Measurements from ENCODE around the gene ZNF532. TPM values are rescaled to one million over a fixed set of nuclear protein-coding genes. Genes with fewer than 3 reads are reported as not detected.

ZNF532 gene
- total RNA-seq, 4 donors from 2014 or later = 80.2 to 111 (median 109) TPM

DNA sequence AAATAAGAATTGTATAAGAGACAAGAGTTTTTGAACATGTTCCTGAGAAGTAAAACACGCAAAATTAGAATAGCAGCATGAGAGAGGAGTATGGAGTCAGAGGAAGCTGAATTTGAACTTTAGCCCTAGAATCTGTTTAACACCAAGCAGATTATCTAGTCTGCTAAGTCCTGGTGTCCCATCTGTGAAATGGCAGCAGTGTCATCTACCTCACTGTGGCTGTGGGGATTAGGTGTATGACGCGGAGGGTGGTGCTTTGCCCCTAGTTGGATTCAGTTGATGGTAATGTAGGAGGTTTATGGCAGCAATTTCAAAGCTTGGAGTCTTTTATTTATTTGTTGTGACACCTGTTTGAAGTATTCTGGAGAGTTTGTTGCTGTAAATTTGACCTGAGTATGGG is 79.2 kb downstream of the ZNF532 start:
- no peak for TF ChIP-seq POLR2A (IDR thresholded peaks at IDR 0.05)
- no peak for DNase-seq
- intact Hi-C loops (cut with DNase I) = no loop called here
- Histone ChIP-seq H3K9me3 (no peaks in the 10 kb centered on the region), H3K4me1 (peaks cover 33 to 36% of the 10 kb centered on the region in 2 donors), H3K27ac (no peak overlapping the region), H3K27me3 (no peaks in the 10 kb centered on the region), H3K36me3 (peaks cover 0 to 12% of the 10 kb centered on the region in 2 donors), H3K4me3 (replicated peaks in 1 of 3) (no peak overlapping the region)
- WGBS, 2 donors = 65 to 79% methylated on average over 3 of the region's 3 CpGs

DNA sequence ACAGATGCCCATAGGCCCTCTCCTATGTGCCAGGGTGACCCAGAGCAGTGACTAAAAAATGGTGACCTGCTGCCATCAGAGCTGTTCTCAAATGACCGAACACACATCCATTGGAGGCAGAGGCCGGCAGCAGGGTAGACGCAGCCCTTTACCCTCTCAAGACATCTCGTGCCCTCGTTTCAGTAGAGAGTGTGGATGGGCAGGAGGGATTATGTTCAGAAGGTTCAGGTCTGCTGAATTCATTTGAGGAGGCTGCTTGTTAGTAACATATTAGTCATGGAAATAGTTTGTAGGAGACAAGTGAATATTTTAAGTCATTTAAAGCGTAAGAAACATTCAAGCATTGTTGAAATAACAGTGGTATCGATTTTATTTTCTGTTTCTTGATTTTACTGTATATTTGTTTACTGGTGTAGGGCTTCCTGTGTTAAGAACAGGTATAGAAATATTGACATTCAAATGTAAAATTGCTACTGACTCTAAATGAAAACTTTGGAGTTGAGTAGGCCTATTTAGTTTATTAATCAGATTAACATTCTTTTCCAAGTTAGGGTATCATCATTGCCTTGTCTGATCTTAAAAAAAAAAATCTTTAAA is 82.6 kb downstream of the ZNF532 start:
- Histone ChIP-seq H3K36me3 (no peaks in the 10 kb centered on the region), H3K4me1 (peaks cover 29 to 37% of the 10 kb centered on the region in 2 donors)
- DNase-seq = no peak

DNA sequence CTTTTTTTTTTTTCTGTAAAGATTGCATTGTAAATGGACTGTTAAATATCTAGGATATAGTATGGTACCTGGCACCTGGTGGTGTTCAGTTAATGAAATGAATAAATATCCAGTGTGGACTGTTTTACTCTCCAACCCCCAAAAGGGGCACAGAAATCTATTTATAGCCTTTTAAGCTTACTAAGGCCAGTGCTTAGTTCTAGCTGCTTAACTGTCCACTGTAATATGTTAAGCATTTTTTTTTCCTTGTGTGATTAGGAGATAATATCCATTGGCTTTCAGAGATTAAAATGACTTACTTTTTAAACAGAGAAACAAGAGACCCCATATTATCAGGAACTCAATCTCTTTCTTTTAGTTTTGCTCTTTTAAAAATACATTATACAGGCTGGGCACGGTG is 84.4 kb downstream of the ZNF532 start:
- H3K4me3 ChIP-seq (replicated peaks in 1 of 3) = no peak overlapping the region
- intact Hi-C loops (cut with DNase I) = no loop called here
- no peaks in the 10 kb centered on the region for H3K9me3 ChIP-seq
- H3K4me1 ChIP-seq = peaks cover 22 to 30% of the 10 kb centered on the region in 2 donors
- H3K27ac ChIP-seq = no peak overlapping the region
- H3K36me3 ChIP-seq = no peaks in the 10 kb centered on the region
- no peaks in the 10 kb centered on the region for H3K27me3 ChIP-seq
- TF ChIP-seq, protein P1, sequence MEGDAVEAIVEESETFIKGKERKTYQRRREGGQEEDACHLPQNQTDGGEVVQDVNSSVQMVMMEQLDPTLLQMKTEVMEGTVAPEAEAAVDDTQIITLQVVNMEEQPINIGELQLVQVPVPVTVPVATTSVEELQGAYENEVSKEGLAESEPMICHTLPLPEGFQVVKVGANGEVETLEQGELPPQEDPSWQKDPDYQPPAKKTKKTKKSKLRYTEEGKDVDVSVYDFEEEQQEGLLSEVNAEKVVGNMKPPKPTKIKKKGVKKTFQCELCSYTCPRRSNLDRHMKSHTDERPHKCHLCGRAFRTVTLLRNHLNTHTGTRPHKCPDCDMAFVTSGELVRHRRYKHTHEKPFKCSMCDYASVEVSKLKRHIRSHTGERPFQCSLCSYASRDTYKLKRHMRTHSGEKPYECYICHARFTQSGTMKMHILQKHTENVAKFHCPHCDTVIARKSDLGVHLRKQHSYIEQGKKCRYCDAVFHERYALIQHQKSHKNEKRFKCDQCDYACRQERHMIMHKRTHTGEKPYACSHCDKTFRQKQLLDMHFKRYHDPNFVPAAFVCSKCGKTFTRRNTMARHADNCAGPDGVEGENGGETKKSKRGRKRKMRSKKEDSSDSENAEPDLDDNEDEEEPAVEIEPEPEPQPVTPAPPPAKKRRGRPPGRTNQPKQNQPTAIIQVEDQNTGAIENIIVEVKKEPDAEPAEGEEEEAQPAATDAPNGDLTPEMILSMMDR (IDR thresholded peaks at IDR 0.05) = no peak
- no peak for TF ChIP-seq POLR2A (IDR thresholded peaks at IDR 0.05)
- no peak for DNase-seq
- 91 to 94% methylated on average over 1 of the region's 1 CpG for WGBS, 2 donors

More for the DNA sequence above, 82.6 kb downstream of the ZNF532 start:
- Histone ChIP-seq H3K9me3 (no peaks in the 10 kb centered on the region), H3K27ac (peak overlapping the region; percentile 44 to 69 (median 67)), H3K27me3 (no peaks in the 10 kb centered on the region), H3K4me3 (replicated peaks in 1 of 3) (no peak overlapping the region)
- intact Hi-C loops (cut with DNase I) = no loop called here
- WGBS, 2 donors = 71 to 78% methylated on average over 7 of the region's 7 CpGs
- TF ChIP-seq POLR2A (IDR thresholded peaks at IDR 0.05) = no peak
- TF ChIP-seq, protein P1 (IDR thresholded peaks at IDR 0.05) = no peak

DNA sequence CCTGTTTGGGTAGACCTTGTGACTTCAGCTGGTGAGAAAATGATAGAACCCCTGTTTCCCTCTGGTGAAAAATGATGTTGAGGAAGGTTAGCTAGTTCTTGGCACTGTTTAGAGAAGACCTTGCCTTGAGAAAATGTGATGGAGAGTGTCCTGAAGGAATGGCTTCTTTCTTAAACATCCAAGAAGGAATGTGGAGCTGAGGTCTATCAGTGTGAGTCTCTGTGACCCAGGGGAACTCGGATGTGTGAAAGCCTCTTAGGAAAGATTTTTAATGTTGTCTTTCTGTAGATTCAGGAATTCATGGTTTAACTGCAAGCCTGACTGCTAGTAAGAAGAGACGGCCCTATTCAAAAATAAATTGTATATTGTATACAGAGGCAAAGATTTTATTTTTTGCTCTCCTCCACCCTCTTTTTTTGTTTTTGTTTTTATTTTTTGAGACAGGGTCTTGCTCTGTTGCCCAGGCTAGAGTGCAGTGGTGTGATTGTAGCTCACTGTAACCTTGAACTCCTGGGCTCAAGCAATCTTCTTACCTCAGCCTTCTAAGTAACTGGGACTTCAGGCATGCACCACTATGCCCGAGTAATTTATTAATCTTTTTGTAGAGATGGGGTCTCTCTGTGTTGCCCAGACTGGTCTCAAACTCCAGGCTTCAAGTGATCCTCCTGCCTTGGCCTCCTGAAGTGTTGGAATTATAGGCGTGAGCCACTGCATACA is 87.5 kb downstream of the ZNF532 start:
- Histone ChIP-seq H3K27ac (peak overlapping the region in 1 of 3 donors; percentile 31), H3K27me3 (no peaks in the 10 kb centered on the region), H3K4me3 (replicated peaks in 1 of 3) (no peak overlapping the region), H3K36me3 (no peaks in the 10 kb centered on the region), H3K4me1 (peaks cover 15 to 34% of the 10 kb centered on the region in 2 donors), H3K9me3 (no peaks in the 10 kb centered on the region)
- no peak for DNase-seq
- WGBS, 2 donors = 91 to 93% methylated on average over 4 of the region's 4 CpGs
- intact Hi-C loops (cut with DNase I) = no loop called here
- no peak for TF ChIP-seq POLR2A (IDR thresholded peaks at IDR 0.05)

DNA sequence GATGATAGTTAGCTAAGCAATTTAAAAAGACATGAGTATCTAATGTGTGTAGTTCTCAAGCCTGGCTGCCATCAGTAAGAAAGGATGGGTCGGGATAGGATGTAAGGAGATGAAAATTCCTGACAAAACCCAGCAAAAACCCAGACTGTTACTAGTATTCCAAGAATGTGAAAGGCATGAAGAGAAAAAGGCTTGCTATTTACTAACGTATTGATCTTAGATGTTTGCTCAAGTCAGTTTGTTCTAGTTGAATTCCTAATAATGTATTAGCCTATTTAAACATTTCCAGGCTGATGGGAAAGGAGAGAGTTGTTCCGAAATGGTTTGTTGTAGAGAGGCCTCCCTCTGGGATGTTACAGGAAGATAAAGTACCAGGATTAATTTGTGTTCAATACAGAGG is 88.2 kb downstream of the ZNF532 start:
- TF ChIP-seq POLR2A (IDR thresholded peaks at IDR 0.05) = no peak
- TF ChIP-seq, protein P1 (IDR thresholded peaks at IDR 0.05) = no peak
- Histone ChIP-seq H3K36me3 (no peaks in the 10 kb centered on the region), H3K27ac (peak overlapping the region; percentile 31 to 66 (median 42)), H3K9me3 (no peaks in the 10 kb centered on the region), H3K4me1 (peaks cover 14 to 34% of the 10 kb centered on the region in 2 donors), H3K27me3 (no peaks in the 10 kb centered on the region), H3K4me3 (replicated peaks in 1 of 3) (no peak overlapping the region)
- intact Hi-C loops (cut with DNase I) = no loop called here
- DNase-seq = no peak
- 80 to 89% methylated on average over 3 of the region's 3 CpGs for WGBS, 2 donors

DNA sequence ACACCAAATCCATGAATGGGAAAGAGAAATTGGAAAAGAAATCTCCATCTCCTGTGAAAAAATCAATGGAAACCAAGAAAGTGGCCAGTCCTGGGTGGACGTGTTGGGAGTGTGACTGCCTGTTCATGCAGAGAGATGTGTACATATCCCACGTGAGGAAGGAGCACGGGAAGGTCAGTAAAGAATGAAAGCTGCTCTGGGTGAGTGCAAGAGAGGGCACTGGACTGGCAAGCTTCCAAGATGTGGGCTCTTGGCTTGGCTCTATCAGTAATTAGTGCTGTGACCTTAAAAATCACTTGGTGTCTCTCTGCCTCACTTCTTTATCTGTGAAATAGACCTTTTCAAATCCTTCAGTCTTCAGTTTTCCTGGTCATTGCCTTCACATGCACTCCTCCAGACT is 89.0 kb downstream of the ZNF532 start:
- no peaks in the 10 kb centered on the region for H3K36me3 ChIP-seq
- peak overlapping the region; percentile 31 to 66 (median 64) for H3K27ac ChIP-seq
- TF ChIP-seq POLR2A (IDR thresholded peaks at IDR 0.05) = no peak
- TF ChIP-seq, protein P1 (IDR thresholded peaks at IDR 0.05) = no peak

More for the DNA sequence above, 89.0 kb downstream of the ZNF532 start:
- Histone ChIP-seq H3K27me3 (no peaks in the 10 kb centered on the region), H3K4me3 (replicated peaks in 1 of 3) (no peak overlapping the region), H3K4me1 (peaks cover 14 to 32% of the 10 kb centered on the region in 2 donors), H3K9me3 (no peaks in the 10 kb centered on the region)
- intact Hi-C loops (cut with DNase I) = no loop called here
- peak; percentile 83 to 87 for DNase-seq
- WGBS, 2 donors = 15 to 22% methylated on average over 3 of the region's 3 CpGs
